COR-L47 (cell line): Measurements from ENCODE around the gene SLC25A25.

Experiments used
- DNase-seq: peaks from one replicate; lab custom pipeline; 2025; lab: John Stamatoyannopoulos, UW

SLC25A25 gene

GRCh38 chr9:128072144-128073021 is 4.4 kb downstream of the SLC25A25 start:
- peak; percentile 70 for DNase-seq

- DNase-seq, result no peak
Measured at GRCh38 chr9:128073253-128073886, 5.3 kb downstream of the SLC25A25 start.

- DNase-seq, result no peak
Measured at GRCh38 chr9:128077847-128078503, 9.9 kb downstream of the SLC25A25 start.

GRCh38 chr9:128078504-128079434 is 10.7 kb downstream of the SLC25A25 start:
- no peak for DNase-seq

GRCh38 chr9:128080206-128080605 is 12.2 kb downstream of the SLC25A25 start:
- no peak for DNase-seq

GRCh38 chr9:128081056-128081455 is 13.0 kb downstream of the SLC25A25 start:
- DNase-seq, result no peak

GRCh38 chr9:128082151-128082550 is 14.1 kb downstream of the SLC25A25 start:
- DNase-seq, result no peak

- no peak for DNase-seq
Measured at GRCh38 chr9:128084746-128085145, 16.7 kb downstream of the SLC25A25 start.

GRCh38 chr9:128085943-128086342 is 17.9 kb downstream of the SLC25A25 start:
- no peak for DNase-seq

- DNase-seq, result no peak
Measured at GRCh38 chr9:128087262-128087661, 19.2 kb downstream of the SLC25A25 start.

- no peak for DNase-seq
Measured at GRCh38 chr9:128088253-128088945, 20.4 kb downstream of the SLC25A25 start.

GRCh38 chr9:128089299-128089698 is 21.3 kb downstream of the SLC25A25 start:
- no peak for DNase-seq

- DNase-seq, result no peak
Measured at GRCh38 chr9:128091144-128091543, 23.1 kb downstream of the SLC25A25 start.

- DNase-seq, result no peak
Measured at GRCh38 chr9:128091571-128091970, 23.5 kb downstream of the SLC25A25 start.

GRCh38 chr9:128092199-128092977 is 24.4 kb downstream of the SLC25A25 start:
- DNase-seq, result no peak

- DNase-seq, result no peak
Measured at GRCh38 chr9:128093011-128093410, 25.0 kb downstream of the SLC25A25 start.

GRCh38 chr9:128094166-128094949 is 26.3 kb downstream of the SLC25A25 start:
- peak; percentile 90 for DNase-seq

- DNase-seq, result no peak
Measured at GRCh38 chr9:128094950-128095544, 27.0 kb downstream of the SLC25A25 start.
